HG02642 (cell line): ENCODE data around the gene DNAAF3.
"Not testable (repeated sequence)": the region's sequence is repeated elsewhere in the genome, so short reads cannot be mapped to it uniquely, and the experiment has no call there.

Experiments
- ATAC-seq: cut with Tn5 transposase; IDR thresholded peaks from one replicate; pipeline ENCODE4 v1.9.1; 2021; ENCODE audit warnings: mild to moderate bottlenecking; ENCODE audit not compliant: unreplicated experiment, poor library complexity

DNAAF3 gene

DNA sequence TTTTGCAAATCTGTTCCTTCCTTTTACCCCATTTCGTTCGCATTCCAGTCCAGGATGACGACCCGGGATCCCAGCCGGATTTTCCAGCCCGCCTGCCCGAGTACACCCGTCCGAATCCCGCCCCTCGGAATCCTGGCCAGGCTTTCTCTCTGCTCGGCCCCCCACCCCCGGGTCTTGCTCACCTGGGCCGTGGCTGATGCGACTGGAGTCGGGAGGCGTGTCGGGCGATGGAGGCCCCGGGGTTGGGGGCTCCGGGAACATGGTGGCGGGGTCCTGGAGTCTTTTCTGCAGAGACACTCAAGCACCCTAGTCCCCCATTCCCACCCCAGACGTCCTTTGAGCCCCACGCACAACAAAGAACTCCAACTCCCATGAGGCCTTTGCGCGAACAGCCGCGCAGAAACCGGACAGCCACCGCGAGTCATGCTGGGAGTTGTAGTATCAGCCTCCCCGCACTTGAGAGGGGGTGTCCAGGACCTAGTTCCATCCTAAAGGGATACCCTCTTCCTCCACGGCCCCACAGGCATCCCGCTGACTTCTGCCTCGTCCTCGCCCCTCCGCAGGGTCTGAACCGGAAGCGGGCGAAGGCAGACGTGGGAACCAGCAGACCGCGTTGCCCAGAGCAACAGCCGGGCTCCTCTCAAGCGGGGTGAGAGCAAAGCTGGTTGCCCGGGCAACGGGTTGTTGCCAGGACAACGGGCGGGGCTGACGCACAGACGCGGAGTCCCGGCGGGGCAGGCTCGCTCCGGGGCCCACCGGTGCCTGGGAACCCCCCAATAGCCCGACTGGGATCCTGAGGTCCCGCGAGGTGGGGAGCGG, 12.6 kb upstream of the DNAAF3 start:
- peak; percentile 78 for ATAC-seq

DNA sequence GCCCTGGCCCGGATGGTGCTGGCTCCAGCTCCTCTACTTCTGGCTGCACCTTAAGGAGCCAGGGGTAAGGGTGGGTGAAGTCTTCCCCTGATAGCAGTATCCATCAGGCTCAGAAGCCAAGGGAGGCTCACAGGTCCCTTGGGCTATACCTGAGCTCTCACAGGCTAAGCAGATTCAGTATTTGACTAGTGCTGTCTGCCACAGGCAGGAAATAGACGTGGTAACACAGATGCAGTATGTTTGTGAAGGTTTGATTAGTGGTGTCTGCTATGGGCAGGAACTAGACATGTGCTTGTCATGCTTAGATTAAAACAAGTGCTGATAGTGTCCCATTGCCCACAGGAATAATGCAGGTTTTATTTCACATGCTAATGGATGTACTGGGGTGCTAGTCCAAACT, 9.7 kb upstream of the DNAAF3 start:
- ATAC-seq, result no peak

DNA sequence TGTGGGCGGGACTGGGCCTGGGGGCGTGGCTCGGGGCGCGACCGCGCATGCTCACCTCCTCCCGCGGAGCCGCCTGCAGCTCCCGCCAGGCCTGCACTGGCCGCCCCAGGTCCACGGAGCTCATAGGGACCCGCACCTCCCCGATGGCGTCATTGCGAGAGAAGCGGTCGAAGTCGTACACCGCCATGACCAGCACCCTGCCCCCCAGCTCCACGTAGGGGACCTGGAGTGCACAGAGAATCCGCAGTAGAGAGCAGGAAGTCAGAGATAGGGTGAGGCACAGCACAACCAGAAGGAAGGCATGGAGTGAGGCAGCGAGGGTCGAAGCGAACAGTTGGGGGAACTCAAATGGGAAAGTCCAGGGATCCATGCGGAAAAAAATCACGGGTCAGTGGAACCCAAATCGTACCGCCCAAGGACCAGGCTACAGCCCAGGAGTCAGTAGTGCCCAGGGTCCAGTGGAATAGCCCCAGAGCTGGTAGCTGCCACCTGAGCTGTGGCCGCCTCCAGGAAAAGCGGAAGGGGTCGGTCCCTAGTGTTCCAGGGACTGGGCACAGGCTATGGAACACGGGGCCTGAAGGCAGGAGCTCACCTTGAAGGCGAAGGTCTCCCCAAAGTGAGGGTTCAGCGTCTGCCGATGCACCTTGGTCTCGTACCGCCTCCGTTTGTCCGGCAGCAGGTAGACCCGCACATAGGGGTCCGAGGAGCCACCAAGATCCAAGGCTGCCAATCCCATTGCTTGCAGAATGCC, 8.9 kb upstream of the DNAAF3 start:
- no peak for ATAC-seq

DNA sequence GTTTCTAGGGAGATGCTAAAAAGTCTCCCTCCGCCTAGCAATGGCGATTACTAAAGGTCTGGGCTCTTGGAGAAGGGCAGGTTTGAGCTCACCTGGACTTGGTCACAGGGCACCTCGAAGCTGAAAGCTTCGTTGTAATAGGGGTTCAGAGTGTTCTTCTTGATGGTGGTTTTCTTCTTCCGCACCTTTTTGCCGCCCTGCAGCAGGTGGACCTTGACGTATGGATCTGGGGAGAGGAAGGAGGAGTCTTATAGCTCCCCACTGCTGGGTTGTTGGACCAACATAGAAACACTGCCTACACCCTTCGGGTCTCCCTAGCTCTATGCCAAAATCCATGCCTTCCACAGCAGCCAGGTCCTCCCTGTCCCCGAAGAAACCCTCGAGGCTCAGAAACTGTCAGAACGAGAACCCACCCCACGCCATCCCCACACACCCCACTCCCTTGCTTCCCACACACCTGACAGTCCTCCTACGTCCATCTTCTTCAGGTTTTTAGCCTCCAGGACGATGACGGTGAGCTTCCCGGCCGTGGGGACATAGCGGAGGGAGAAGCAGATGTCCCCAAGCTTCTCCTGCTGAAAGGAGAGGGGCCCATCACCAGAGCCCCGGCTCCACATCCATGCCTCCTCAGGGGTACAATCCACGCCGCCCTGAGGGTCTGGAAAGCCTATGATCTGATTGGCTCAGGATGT, 8.2 kb upstream of the DNAAF3 start:
- ATAC-seq, result no peak

DNA sequence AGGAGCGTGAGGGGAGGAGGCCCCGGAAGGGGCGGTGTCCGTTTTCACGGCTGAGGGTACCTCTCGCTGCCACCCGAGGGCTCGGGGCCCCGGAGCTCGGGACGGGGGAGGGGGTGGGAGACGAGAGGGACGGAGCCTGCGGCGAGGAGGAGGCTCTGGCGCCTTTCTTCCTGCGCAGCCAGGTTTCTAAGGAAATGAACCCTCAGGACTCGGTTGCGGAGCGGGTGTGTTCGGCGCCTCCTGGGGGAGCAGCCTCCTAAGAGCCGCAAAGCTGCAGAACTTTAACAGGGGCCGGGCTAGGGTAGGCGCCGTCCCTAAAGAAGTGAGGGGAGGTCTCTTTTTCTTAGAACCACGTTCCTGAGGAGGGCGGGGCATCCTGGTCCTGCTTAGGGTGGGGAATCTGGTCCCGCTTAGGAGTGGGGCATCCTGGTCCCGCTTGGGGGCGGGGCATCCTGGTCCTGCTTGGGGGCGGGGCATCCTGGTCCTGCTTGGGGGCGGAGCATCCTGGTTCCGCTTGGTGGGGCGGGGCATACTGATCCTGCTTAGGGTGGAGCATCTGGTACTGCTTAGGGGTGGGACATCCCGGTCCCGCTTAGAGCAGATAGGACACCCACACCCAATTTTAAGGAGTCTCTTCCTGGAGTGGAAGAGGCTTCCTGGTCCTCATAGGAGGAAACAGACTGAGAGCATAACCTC, 7.4 kb upstream of the DNAAF3 start:
- no peak for ATAC-seq

DNA sequence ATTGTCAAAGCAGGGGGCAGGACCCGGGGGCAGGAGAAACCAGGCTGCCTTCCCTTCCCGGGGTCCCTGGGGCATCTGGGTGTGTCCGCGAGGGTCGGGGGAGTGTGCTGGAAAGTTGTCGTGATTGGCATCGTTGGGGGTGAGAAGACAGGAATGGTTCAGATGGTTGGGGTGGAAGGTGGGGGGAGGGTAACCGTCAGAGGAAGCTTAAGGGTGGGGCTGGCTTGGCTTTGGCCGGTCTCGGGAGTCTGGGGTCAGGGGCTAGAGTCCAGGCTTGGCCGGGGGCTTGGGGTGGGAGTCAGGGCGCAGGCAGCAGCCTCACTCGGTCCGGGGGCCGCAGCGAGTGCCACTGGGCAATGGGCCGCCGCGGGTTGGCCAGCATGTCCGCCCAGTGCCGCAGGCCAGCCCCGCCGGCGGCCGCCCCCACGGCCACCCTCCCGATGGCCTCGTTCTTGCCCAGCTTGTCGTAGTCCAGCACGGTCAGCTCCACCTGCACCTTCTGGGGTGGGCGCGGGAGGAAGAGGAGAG, 6.8 kb upstream of the DNAAF3 start:
- ATAC-seq, result no peak

DNA sequence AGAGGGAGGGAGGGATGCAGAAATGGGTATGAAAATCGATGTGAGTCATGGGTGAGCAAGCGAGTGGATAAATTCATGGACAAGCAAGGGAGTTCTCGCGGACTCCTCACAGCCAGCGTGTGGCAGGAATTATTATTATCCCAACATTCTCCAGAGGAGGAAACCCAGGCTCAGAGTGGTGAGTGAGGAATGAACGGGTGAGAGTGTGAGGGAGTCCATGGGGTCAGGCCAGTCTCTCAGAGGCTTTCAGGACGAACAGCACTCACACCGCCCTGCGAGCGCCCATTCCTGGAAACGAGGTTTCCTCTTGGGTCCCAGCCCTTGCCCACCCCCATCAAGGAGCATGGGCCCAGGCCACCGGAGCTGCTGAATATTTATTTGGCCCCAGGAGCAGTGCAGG, 6.3 kb upstream of the DNAAF3 start:
- ATAC-seq, result no peak

DNA sequence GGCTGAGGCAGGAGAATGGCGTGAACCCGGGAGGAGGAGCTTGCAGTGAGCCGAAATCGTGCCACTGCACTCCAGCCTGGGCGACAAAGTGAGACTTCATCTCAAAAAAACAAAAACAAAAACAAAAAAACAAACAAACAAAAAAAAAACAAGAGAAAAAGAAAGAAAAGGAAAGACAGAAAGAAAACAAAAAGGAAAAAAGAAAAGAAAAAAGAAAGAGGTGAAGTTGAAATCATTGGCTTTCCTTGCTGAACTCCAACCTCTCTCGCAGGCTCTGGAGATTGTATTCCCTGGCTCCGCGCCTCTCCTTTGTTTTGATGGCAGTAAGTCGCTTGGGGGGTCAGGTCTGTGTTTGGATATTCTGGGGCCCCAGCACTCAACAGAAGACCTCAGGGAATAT, 5.9 kb upstream of the DNAAF3 start:
- not testable (repeated sequence) for ATAC-seq

DNA sequence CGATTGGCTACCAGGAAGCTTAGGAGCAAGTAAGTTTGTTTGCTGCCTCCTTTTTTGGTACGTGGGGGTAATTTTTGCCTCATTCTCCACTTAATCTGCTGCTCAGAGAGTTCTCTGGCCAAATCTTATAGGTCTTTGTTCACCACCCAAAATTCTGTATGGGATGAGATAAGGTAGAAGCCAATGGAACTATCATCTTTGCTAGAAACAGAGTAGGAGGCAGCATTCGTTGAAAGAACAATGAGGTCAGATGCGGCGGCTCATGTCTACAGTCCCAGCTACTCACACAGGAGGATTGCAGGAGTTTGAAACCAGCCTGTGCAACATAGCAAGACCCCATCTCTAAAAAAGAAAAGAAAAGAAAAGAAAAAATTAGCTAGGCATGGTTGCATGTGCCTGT, 5.0 kb upstream of the DNAAF3 start:
- no peak for ATAC-seq

DNA sequence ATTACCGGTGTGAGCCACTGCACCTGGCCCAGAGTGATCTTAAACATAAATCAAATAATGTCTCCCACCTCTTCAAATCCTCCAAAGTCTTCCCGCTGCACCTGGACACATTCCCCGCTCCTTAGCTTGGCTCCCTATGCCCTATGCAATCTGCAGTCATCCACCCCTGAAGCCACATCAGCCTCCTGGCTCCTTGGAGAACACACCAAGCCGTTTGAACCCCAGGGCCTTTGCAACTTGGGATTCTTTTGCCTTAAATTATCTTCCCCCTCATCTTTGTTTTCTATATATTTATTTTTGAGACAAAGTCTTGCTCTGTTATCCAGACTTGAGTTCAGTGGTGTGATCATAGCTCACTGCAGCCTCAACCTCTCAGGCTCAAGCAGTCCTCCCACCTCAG, 2.7 kb upstream of the DNAAF3 start:
- ATAC-seq, result no peak

DNA sequence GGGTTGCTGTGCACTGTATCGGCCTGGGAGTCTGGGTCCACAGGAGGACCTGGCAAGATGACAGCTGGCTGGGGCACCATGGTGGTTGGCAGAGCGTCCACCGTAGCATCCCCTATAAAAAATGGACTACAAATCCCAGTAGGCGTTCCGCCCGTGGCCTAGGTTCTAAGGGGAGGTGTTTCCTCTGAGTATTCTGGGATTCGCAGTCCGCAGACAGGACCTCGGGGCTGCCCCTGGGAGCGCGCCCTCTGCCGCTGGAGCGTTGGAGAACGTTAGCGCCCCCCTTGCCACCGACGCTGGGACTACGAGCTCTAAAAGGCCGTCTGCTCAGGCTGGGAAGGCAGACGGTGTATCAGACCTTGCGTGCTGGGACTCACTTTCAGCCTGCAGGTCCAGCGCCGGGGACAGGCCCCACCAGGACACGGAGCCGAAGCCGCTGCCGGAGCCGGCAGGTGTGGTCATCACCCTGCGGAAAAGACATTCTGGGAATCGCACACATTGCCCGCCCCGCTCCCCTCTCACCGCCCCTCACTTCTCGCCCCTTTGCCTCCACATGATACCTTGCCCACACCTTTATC, 372 bp downstream of the DNAAF3 start:
- ATAC-seq, result peak; percentile 17

DNA sequence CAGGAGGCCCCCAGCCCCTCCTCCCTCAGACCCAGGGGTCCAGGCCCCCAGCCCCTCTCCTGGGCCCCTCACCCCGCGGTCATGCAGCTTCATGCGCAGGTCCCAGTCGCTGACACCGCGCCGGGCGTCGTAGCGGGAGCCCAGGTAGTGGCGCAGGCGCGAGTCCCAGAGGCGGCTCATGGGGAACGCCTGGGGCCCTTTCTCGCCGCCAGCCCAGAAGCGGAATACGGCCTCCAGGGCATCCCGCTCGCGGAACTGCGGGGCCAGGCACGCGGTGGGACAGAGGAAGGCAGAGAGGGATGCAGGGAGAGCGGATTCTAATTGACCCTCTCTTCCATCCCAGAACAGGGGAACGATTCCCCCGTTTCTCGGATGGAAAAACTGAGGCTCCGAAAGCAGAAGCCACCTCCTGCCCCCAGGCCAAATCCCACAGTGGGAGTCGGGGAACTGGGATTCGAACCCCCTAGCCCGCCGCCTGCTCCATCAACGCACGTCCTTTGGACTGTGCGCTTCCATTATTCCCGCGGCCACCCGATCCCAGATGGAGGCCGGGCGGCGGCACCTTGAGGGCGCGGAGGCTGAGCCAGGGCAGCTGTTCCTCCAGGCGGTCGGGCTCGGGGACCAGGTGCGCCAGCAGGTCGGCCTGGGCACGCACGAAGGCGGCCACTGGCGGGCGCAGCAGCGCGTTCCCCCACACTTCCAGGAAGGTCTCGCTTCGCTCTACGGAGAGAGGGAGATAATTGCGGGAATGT, 4.7 kb downstream of the DNAAF3 start:
- ATAC-seq, result no peak

DNA sequence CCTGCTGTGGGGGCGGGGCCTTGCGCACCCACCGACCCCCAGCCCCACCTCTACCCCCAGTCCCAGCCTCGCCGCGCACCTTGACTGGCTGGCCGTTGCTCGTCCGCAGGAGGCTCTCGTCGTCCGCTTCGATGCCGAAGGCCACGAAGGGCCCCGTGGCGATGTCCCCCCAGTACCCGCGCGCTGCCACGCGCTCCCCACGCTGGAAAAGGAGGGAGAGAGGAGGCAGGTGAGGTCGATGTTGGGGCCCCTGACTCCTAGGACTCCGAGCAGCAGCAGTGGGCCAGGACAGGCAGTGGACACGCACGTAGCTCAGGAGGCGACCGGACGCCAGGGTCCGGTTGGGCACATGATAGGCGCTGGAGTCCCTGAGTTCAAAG, 5.4 kb downstream of the DNAAF3 start:
- ATAC-seq, result no peak

DNA sequence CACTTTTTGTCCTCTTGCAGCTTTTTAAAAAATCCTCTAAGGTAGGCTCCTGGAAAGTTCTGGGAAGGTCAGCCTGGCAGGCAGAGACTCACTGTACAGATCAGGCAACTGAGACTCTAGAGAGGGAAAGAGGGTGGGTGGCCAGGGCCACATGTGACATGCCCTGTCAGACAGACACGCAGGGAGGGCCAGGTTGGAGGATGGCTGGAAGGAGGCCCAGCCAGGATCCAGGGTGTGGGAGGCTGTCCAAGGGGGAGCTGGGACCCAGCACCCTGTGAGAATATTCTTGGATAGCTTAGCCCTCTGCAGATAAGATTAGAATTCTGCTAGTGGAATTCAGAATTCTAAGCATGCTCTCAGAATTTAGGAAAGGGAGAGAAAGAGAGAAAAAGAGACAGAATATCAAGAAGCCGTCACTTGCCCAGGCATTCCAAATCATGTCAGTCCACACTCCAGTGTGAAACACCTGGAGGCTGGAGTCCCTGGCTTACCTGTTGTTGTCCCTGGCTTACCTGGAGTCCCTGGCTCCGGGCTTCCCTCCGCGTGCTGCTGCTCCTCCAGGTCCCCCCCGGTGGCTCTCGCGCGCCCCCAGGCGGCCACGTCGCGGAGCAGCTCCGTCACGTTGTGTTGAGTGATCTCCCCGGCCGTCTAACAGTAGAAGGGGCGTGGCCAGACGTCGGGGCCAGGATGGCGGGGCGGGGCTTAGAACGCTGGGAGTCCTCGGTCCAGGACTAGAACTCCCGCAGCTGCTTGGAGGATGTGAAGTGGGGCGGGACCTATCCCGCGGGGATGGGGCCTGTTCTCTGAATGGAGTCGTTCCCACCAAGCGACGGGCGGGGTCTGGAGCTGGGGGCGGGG, 6.1 kb downstream of the DNAAF3 start:
- peak; percentile 69 for ATAC-seq

DNA sequence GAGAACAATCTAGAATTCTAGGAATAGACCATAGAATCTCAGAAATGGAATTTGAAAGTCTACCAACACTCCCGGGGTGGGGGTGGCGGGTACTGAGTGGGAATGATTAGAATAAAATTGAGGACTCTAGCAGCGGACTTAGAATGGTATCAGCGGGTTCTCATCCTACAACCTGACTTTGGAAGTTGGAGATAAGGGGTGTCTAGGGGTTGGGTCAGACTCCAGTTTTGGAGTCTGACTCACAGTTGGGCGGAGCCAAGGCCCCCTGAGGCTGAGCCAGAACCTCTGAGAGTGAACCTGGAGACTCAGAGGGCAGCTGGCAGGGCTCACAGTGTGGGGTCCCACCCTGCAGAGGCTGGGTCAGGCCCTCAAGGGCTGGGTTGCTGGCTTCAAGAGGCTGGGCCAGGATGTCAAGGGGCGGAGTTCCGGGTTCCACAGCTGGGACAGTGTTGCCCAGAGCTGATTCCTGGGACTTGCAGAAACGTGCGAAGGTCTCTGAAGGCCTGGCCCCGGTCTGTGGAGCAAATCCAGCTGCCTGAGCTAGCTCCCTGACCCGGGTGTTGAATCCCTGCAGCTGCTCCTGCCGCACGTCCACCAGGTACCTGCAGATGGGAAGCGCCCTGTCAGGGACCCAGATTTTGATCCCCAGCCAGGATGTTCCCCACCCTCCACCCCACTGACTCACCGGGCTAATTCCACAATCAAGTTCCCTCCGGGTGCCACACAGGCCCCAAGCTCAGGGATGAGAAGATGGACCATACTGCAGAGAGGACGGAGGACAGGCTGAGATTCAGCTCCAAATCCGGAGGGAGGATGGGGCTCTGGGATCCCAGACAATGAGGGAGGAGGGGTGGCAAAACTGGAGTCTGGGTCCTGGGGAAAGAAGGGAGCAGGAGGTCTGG, 7.3 kb downstream of the DNAAF3 start:
- no peak for ATAC-seq

DNA sequence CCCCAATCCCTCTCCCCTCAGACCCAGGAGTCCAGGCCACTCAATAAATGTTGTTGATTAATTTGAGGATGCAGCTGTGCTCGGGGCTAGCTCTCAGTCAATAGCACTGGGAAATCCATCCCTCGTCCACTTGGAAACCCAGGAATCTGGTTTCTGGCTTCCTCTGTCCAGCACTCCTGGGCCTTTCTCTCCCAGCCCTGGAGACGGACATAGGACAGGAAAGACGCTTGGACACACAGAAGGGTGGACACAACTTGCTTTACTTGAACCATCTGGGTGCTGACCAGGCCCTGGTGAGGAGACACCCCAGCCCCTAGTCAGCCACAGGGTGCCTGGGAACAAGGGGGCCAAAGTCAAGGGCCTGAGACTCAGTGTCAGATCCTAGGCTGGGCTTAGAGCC, 8.0 kb downstream of the DNAAF3 start:
- no peak for ATAC-seq

DNA sequence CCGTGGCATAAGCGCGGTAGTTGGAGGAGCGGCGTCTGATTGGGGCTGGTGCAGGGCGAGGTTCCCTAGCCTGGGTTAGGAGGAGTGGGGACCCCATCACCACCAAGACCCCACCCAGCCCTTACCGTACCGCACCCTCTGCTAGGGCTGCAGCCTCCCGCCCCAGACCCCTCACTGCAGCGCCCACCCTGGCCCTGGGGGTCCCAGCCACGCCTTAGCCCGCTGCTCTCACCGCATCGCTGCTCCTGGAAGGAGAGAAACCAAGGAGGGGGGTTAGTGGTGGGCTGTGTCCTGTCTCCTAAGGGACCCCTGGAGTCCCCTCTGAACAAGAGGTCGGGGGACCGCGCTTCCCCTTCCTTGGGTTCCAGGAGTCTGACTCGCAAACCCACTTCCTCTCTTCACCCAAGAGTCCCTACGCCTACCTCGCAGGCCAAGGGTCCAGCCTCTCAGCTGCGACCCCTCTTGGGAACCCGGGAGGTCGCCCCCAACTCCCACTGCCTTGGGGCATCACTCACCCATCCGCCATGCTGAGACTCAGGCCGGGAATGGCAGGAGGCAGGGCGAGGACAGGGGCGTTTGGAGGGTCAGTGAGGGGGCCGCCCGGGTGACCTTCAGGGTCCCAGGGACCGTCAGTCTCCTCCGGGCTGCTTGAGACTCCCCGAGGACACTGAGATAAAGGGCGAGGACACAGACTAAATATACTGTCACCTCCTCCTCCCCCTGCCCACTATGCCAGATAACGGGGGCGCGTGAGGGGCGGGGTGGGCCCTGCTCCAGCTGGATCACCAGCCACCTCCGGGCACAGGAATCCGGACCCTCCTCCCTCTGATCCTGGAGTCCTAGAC, 9.1 kb downstream of the DNAAF3 start, which contains the start of gene TNNI3:
TNNI3 (minus strand) TSS at position 669 of the 845 bp plus-strand sequence; CDS start at position 526, 143 bp downstream.
- no peak for ATAC-seq
